Measurements from ENCODE around the gene SUDS3.

SUDS3 gene

DNA sequence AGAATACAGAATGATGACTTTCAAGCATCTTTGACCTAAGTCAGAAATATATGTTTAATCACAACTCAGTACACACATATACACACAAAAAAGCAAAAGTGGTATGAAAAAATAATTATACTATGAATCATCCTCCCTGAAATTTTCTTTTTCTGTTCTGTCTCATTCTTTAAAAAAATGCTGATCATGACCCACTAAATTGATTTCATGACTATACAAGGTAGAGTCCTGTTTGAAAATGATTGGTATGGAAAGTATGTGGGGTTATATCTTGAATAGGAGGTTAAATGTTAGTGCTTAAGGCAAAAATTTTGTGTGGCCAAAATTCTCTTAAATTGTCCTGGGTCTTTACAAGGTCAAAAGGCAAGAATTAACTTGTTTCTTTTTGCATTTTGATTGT is 80.4 kb downstream of the SUDS3 start:
- no peak for DNase-seq

DNA sequence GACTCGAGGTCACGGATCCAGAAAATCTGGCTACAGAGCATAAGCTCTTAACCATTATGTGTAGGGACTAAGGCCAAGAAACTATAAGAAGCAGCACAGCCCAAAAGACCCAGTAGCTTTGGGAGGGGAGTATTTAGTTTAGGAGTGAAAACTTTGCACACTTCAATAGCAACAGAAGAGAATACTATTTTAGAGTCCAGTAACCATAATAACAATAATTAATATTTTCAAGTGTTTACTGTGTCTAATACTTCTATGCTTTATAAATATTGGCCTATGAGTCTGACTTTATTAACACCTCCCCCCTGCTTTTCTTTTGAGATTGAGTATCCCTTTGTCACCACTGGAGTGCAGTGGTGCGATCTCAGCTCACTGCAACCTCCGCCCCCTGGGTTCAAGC is 82.8 kb downstream of the SUDS3 start:
- no peak for DNase-seq

DNA sequence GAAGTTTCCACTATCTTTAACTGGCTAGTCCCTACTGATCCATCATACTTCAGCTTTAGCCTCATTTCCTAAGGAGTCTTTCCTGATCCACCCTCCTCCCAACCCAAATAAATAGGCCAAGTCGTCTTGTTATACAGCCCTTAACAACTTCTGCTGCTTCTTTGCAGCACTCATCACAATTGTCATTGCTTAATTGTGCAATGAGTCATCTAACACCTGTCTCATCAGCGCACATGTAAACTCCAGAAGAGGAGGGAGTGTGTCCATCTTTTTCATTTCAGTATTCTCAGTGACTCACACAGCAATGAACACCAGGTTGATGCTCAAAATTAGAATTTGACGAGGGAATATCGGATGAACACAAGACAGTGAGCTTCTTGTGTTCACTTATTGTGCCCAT is 87.3 kb downstream of the SUDS3 start:
- no peak for DNase-seq

DNA sequence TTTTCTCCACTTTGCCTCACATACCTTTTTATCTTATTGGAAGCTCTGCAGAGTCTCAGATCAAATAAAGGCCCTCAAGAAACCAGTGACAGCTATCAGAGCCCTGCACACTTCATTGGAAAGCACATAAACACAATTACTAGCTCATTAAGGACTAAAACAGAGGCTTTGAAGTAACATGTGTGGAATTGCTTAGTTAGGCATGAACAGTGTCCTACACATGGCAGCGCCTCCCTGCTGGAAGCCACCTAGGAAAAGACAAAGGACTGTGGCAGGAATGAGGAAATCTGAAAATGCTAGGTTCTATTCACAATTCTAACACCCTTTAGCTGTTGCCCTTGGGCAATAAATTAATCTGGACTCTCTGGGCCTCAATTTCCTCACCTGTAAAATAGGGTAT is 89.4 kb downstream of the SUDS3 start:
- no peak for DNase-seq

Measured in activated T-cell treated with anti-CD3 and anti-CD28 coated beads, Interleukin-2, amount 50 U/mL, for 1 hour (primary cell).